Central memory CD4-positive, alpha-beta T cell (primary cell): ENCODE results near the gene TMEM52.
"Not testable (repeated sequence)": the region's sequence is repeated elsewhere in the genome, so short reads cannot be mapped to it uniquely, and the experiment has no call there.

Source experiments
- DNase-seq: peaks from one replicate; pipeline ENCODE4 v3.0.0; 2022

Gene TMEM52

GRCh38 chr1:1892763-1893120 lies 26.3 kb downstream of the TMEM52 start:
- no peak for DNase-seq

GRCh38 chr1:1892079-1892762 lies 26.9 kb downstream of the TMEM52 start:
- no peak for DNase-seq

GRCh38 chr1:1891349-1892078 lies 27.6 kb downstream of the TMEM52 start:
- no peak for DNase-seq

- peak; percentile 90 for DNase-seq
These were observed 28.4 kb downstream of the TMEM52 start, which contains the start of gene GNB1 for GRCh38 chr1:1890506-1891348. TSS of gene GNB1 (minus strand) at chr1:1891087. CDS start at chr1:1825453, 65,634 bp downstream.

GRCh38 chr1:1889847-1890505 lies 29.1 kb downstream of the TMEM52 start:
- peak; percentile 40 for DNase-seq

GRCh38 chr1:1889090-1889750 lies 29.9 kb downstream of the TMEM52 start:
- no peak for DNase-seq

- DNase-seq, result not testable (repeated sequence)
These were observed 35.2 kb downstream of the TMEM52 start for GRCh38 chr1:1883890-1884289.

GRCh38 chr1:1883092-1883873 lies 35.8 kb downstream of the TMEM52 start:
- no peak for DNase-seq

GRCh38 chr1:1881727-1882126 lies 37.4 kb downstream of the TMEM52 start:
- DNase-seq, result no peak

- DNase-seq, result no peak
These were observed 38.3 kb downstream of the TMEM52 start for GRCh38 chr1:1880617-1881312.

- DNase-seq, result no peak
These were observed 39.1 kb downstream of the TMEM52 start for GRCh38 chr1:1879942-1880341.

GRCh38 chr1:1877865-1878436 lies 41.1 kb downstream of the TMEM52 start:
- DNase-seq, result no peak

GRCh38 chr1:1876335-1876930 lies 42.6 kb downstream of the TMEM52 start:
- no peak for DNase-seq

- no peak for DNase-seq
These were observed 43.1 kb downstream of the TMEM52 start for GRCh38 chr1:1875932-1876331.

- DNase-seq, result no peak
These were observed 44.2 kb downstream of the TMEM52 start for GRCh38 chr1:1874901-1875300.

- no peak for DNase-seq
These were observed 45.9 kb downstream of the TMEM52 start for GRCh38 chr1:1873186-1873585.

- DNase-seq, result no peak
These were observed 46.6 kb downstream of the TMEM52 start for GRCh38 chr1:1872329-1872994.

- DNase-seq, result no peak
These were observed 49.6 kb downstream of the TMEM52 start for GRCh38 chr1:1869469-1869868.
